ENCODE data around the gene CACNA1D.

DNA sequence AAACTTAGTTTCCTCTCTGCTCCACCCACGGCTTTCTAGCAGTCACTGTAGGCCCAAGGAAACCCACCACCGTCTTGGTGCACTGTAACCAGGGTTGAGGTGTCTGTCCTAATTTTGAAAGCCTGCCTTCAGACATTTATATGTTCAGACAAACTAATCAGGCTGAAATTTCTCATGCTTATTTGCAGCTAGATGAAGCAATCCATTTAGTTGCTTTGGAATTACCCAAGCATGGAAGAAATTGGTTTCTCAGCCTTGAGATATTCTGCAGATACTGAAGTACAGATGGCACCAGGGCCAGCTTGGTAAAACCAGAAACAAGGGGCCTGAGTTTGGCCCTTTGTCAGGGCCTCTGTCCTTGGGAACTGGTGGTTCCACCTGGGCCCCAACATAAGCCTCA is 105.4 kb downstream of the CACNA1D start:
- TF ChIP-seq, protein P1, sequence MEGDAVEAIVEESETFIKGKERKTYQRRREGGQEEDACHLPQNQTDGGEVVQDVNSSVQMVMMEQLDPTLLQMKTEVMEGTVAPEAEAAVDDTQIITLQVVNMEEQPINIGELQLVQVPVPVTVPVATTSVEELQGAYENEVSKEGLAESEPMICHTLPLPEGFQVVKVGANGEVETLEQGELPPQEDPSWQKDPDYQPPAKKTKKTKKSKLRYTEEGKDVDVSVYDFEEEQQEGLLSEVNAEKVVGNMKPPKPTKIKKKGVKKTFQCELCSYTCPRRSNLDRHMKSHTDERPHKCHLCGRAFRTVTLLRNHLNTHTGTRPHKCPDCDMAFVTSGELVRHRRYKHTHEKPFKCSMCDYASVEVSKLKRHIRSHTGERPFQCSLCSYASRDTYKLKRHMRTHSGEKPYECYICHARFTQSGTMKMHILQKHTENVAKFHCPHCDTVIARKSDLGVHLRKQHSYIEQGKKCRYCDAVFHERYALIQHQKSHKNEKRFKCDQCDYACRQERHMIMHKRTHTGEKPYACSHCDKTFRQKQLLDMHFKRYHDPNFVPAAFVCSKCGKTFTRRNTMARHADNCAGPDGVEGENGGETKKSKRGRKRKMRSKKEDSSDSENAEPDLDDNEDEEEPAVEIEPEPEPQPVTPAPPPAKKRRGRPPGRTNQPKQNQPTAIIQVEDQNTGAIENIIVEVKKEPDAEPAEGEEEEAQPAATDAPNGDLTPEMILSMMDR (IDR thresholded peaks at IDR 0.05), result no peak
- no peak for TF ChIP-seq POLR2A (IDR thresholded peaks at IDR 0.05)
